ENCODE results near the gene TLE5. TPM values are rescaled to one million over a fixed set of nuclear protein-coding genes. Genes with fewer than 3 reads are reported as not detected.

TLE5 gene
- total RNA-seq: 1,000 to 10,000 TPM in 1 of 3 donors, 100 to 1,000 TPM in 2; 943 to 1,012 (median 968) TPM
- 501 TPM for total RNA-seq (2013)

- peak within 1 kb of the TSS; percentile 83 for H3K4me3 ChIP-seq (ENCODE audit: low read length)
- intact Hi-C loops (cut with micrococcal nuclease): no loop called here
- Mint-ChIP-seq H3K27ac (peak within 1 kb of the TSS; percentile 84 to 88), H3K9me3 (no peaks in the 10 kb centered on the region), H3K4me1 (peaks cover 13 to 47% of the 10 kb centered on the region in 2 donors), H3K4me3 (peak within 1 kb of the TSS; percentile 96), H3K36me3 (no peaks in the 10 kb centered on the region), H3K27me3 (ENCODE audit: low read depth in 2 of 2) (no peaks in the 10 kb centered on the region)
- no peaks in the 10 kb centered on the region for H3K27me3 ChIP-seq (ENCODE audit: control insufficient read depth, insufficient read depth, low read length)
- TF ChIP-seq CTCF (IDR thresholded peaks at IDR 0.05): no peak
- H3K4me1 ChIP-seq (ENCODE audit: control insufficient read depth, insufficient read depth, low read length): peaks cover 57% of the 10 kb centered on the region
- peak within 1 kb of the TSS; percentile 87 for H3K27ac ChIP-seq (ENCODE audit: low read length)
- H3K9me3 ChIP-seq (ENCODE audit: control insufficient read depth, insufficient read depth, low read length): no peaks in the 10 kb centered on the region
- H3K36me3 ChIP-seq (ENCODE audit: control insufficient read depth, insufficient read depth, low read length): peaks cover 26% of the 10 kb centered on the region
- DNase-seq: peak; percentile 66 to 85
- under 1% methylated on average over 106 of the region's 111 CpGs for WGBS (ENCODE audit: insufficient coverage)
- peak; percentile 65 to 77 (median 71) for ATAC-seq
Measured at GRCh38 chr19:3062165-3063105, at the start of gene TLE5. TSS of gene TLE5 (minus strand) at chr19:3062495. CDS start at chr19:3062200, 295 bp downstream.

GRCh38 chr19:3111586-3112247 is 49.4 kb upstream of the TLE5 start:
- H3K27ac ChIP-seq (ENCODE audit: low read length): no peak overlapping the region
- no peak for TF ChIP-seq CTCF (IDR thresholded peaks at IDR 0.05)
- H3K27me3 Mint-ChIP-seq (ENCODE audit: low read depth in 2 of 2): peaks cover 3 to 6% of the 10 kb centered on the region in 2 donors
- DNase-seq (no peak), ATAC-seq (no peak)
- H3K4me1 ChIP-seq (ENCODE audit: control insufficient read depth, insufficient read depth, low read length): peaks cover 3% of the 10 kb centered on the region
- H3K9me3 ChIP-seq (ENCODE audit: control insufficient read depth, insufficient read depth, low read length): no peaks in the 10 kb centered on the region
- intact Hi-C loops (cut with micrococcal nuclease): no loop called here
- no peaks in the 10 kb centered on the region for H3K9me3 Mint-ChIP-seq
- no peak overlapping the region for H3K4me3 Mint-ChIP-seq
- H3K4me1 Mint-ChIP-seq: peaks cover 0 to 4% of the 10 kb centered on the region in 2 donors
- no peak overlapping the region for H3K27ac Mint-ChIP-seq
- H3K36me3 Mint-ChIP-seq: no peaks in the 10 kb centered on the region
- 95% methylated on average over 17 of the region's 17 CpGs for WGBS (ENCODE audit: insufficient coverage)
- H3K27me3 ChIP-seq (ENCODE audit: control insufficient read depth, insufficient read depth, low read length): no peaks in the 10 kb centered on the region
- H3K36me3 ChIP-seq (ENCODE audit: control insufficient read depth, insufficient read depth, low read length): no peaks in the 10 kb centered on the region
- no peak overlapping the region for H3K4me3 ChIP-seq (ENCODE audit: low read length)

DNA sequence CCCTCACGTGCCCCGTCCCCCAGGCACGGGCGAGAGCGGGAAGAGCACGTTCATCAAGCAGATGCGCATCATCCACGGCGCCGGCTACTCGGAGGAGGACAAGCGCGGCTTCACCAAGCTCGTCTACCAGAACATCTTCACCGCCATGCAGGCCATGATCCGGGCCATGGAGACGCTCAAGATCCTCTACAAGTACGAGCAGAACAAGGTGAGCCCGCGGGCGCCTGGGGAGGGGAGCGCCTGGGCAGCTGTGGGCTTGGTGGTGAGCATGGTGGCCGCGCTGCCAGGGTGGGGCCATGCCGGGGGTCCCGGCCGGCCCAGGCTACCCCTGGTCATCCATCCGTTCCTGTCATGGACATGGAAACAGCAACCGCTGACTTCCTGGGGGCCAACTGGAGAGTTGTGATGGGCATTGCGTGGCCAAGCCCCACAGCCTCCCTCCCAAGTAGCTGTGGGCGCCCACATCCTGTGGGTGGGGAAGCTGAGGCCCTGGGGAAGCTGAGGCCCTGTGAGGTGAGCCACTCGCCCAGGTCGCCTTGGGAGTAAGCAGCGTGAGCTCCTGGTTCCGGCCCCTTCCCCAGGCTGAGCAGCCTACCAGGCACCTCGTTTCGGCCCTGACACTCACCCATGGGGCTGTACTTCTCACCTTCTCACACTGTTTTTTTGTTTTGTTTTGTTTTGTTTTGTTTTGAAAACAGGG is 48.0 kb upstream of the TLE5 start:
- DNase-seq: no peak
- Mint-ChIP-seq H3K4me3 (no peak overlapping the region), H3K36me3 (no peaks in the 10 kb centered on the region), H3K9me3 (no peaks in the 10 kb centered on the region), H3K27ac (no peak overlapping the region), H3K4me1 (peaks cover 0 to 4% of the 10 kb centered on the region in 2 donors), H3K27me3 (ENCODE audit: low read depth in 2 of 2) (peaks cover 3 to 6% of the 10 kb centered on the region in 2 donors)
- Histone ChIP-seq H3K9me3 (ENCODE audit: control insufficient read depth, insufficient read depth, low read length) (no peaks in the 10 kb centered on the region), H3K36me3 (ENCODE audit: control insufficient read depth, insufficient read depth, low read length) (no peaks in the 10 kb centered on the region), H3K27ac (ENCODE audit: low read length) (no peak overlapping the region), H3K4me3 (ENCODE audit: low read length) (no peak overlapping the region), H3K4me1 (ENCODE audit: control insufficient read depth, insufficient read depth, low read length) (peaks cover 3% of the 10 kb centered on the region), H3K27me3 (ENCODE audit: control insufficient read depth, insufficient read depth, low read length) (no peaks in the 10 kb centered on the region)
- intact Hi-C loops (cut with micrococcal nuclease): no loop called here
- TF ChIP-seq CTCF (IDR thresholded peaks at IDR 0.05): no peak
- 91% methylated on average over 35 of the region's 37 CpGs for WGBS (ENCODE audit: insufficient coverage)
- ATAC-seq: no peak

Data from natural killer cell (primary cell).